Measurements from ENCODE around the gene MYRFL. TPM values are rescaled to one million over a fixed set of nuclear protein-coding genes. Genes with fewer than 3 reads are reported as not detected.

Gene MYRFL
- total RNA-seq, 1 donor from 2014 or later: not detected

- intact Hi-C loops (cut with DNase I): no loop called here
- no peak for DNase-seq
- no peaks in the 10 kb centered on the region for H3K27me3 ChIP-seq (ENCODE audit: low read depth)
- H3K27ac ChIP-seq: no peak overlapping the region
- H3K4me3 ChIP-seq: no peak overlapping the region
- TF ChIP-seq CTCF (IDR thresholded peaks at IDR 0.05): no peak
- no peaks in the 10 kb centered on the region for H3K36me3 ChIP-seq
- H3K4me1 ChIP-seq: no peaks in the 10 kb centered on the region
- no peaks in the 10 kb centered on the region for H3K9me3 ChIP-seq
- no peak for ATAC-seq
Observed at GRCh38 chr12:69921831-69922230, 96.8 kb downstream of the MYRFL start.

- DNase-seq: no peak
- Histone ChIP-seq H3K4me3 (no peak overlapping the region), H3K9me3 (no peaks in the 10 kb centered on the region), H3K4me1 (no peaks in the 10 kb centered on the region), H3K27ac (no peak overlapping the region), H3K27me3 (ENCODE audit: low read depth) (no peaks in the 10 kb centered on the region), H3K36me3 (no peaks in the 10 kb centered on the region)
- intact Hi-C loops (cut with DNase I): no loop called here
- ATAC-seq: no peak
- no peak for TF ChIP-seq CTCF (IDR thresholded peaks at IDR 0.05)
Observed at GRCh38 chr12:69922999-69923398, 98.0 kb downstream of the MYRFL start.

GRCh38 chr12:69925291-69925690, 100.3 kb downstream of the MYRFL start:
- no peak for TF ChIP-seq CTCF (IDR thresholded peaks at IDR 0.05)
- intact Hi-C loops (cut with DNase I): no loop called here
- no peak for DNase-seq
- no peaks in the 10 kb centered on the region for H3K36me3 ChIP-seq
- ATAC-seq: no peak
- H3K27me3 ChIP-seq (ENCODE audit: low read depth): no peaks in the 10 kb centered on the region
- no peaks in the 10 kb centered on the region for H3K9me3 ChIP-seq
- no peak overlapping the region for H3K27ac ChIP-seq
- no peak overlapping the region for H3K4me3 ChIP-seq
- no peaks in the 10 kb centered on the region for H3K4me1 ChIP-seq

- H3K36me3 ChIP-seq: no peaks in the 10 kb centered on the region
- ATAC-seq: no peak
Observed at GRCh38 chr12:69927164-69927563, 102.1 kb downstream of the MYRFL start.

GRCh38 chr12:69929125-69929524, 104.1 kb downstream of the MYRFL start:
- ATAC-seq: no peak
- Histone ChIP-seq H3K4me3 (no peak overlapping the region), H3K36me3 (no peaks in the 10 kb centered on the region), H3K4me1 (no peaks in the 10 kb centered on the region), H3K27me3 (ENCODE audit: low read depth) (no peaks in the 10 kb centered on the region), H3K9me3 (no peaks in the 10 kb centered on the region), H3K27ac (no peak overlapping the region)
- TF ChIP-seq CTCF (IDR thresholded peaks at IDR 0.05): no peak
- intact Hi-C loops (cut with DNase I): no loop called here
- DNase-seq: no peak

More at GRCh38 chr12:69927164-69927563, 102.1 kb downstream of the MYRFL start:
- no peaks in the 10 kb centered on the region for H3K9me3 ChIP-seq
- H3K4me1 ChIP-seq: no peaks in the 10 kb centered on the region
- no peak overlapping the region for H3K27ac ChIP-seq
- intact Hi-C loops (cut with DNase I): no loop called here
- DNase-seq: no peak
- no peaks in the 10 kb centered on the region for H3K27me3 ChIP-seq (ENCODE audit: low read depth)
- TF ChIP-seq CTCF (IDR thresholded peaks at IDR 0.05): no peak
- no peak overlapping the region for H3K4me3 ChIP-seq

GRCh38 chr12:69929531-69929930, 104.5 kb downstream of the MYRFL start:
- H3K9me3 ChIP-seq: no peaks in the 10 kb centered on the region
- ATAC-seq (no peak), DNase-seq (no peak)
- no peaks in the 10 kb centered on the region for H3K36me3 ChIP-seq
- H3K27me3 ChIP-seq (ENCODE audit: low read depth): no peaks in the 10 kb centered on the region
- intact Hi-C loops (cut with DNase I): no loop called here
- H3K4me1 ChIP-seq: no peaks in the 10 kb centered on the region
- no peak overlapping the region for H3K27ac ChIP-seq
- no peak for TF ChIP-seq CTCF (IDR thresholded peaks at IDR 0.05)
- H3K4me3 ChIP-seq: no peak overlapping the region

Measured in lower lobe of right lung (tissue), 2 donors.